Neural cell (in vitro differentiated cells): ENCODE measurements around the gene KANK4. TPM values are rescaled to one million over a fixed set of nuclear protein-coding genes. Genes with fewer than 3 reads are reported as not detected.

ENCODE experiments used
- H2AFZ ChIP-seq: fragments of 200-600, 300-800 bp; sonication (generic), shearing (Covaris generic); 2 replicates; pipeline ENCODE4 v1.6.0; 2014; ENCODE audit warnings: low read depth, mild to moderate bottlenecking, antibody characterized with exemption, low read length, moderate library complexity
- H3F3A ChIP-seq: fragments of 200-600 bp; shearing (Covaris generic); 2 replicates; pipeline ENCODE4 v1.6.1; 2016; ENCODE audit warnings: mild to moderate bottlenecking, moderate library complexity, mixed read lengths, antibody characterized with exemption, low read length; ENCODE audit not compliant: insufficient read depth, poor library complexity, severe bottlenecking
- H3K27ac ChIP-seq: fragments of 200-600, 300-800 bp; sonication (generic), shearing (Covaris generic); 2 replicates; pipeline ENCODE4 v1.5.1; 2014; ENCODE audit warnings: mild to moderate bottlenecking, low read length, moderate library complexity
- H3K27me3 ChIP-seq: fragments of 300-800, 200-600 bp; sonication (generic), shearing (Covaris generic); 2 replicates; pipeline ENCODE4 v1.6.0; 2014; ENCODE audit warnings: mild to moderate bottlenecking, low read depth, low read length, moderate library complexity; ENCODE audit not compliant: insufficient read depth
- H3K36me3 ChIP-seq: fragments of 300-800, 200-600 bp; sonication (generic), shearing (Covaris generic); 2 replicates; pipeline ENCODE4 v1.5.1; 2014; ENCODE audit warnings: mild to moderate bottlenecking, antibody characterized with exemption, low read length, moderate library complexity; ENCODE audit not compliant: insufficient read depth
- H3K4me2 ChIP-seq: fragments of 300-800, 200-600 bp; sonication (generic), shearing (Covaris generic); 2 replicates; pipeline ENCODE4 v1.6.0; 2014; ENCODE audit warnings: mild to moderate bottlenecking, low read length
- H3K4me3 ChIP-seq: fragments of 300-800, 200-600 bp; sonication (generic), shearing (Covaris generic); 2 replicates; pipeline ENCODE4 v1.5.1; 2014; ENCODE audit warnings: mild to moderate bottlenecking, low read length, moderate library complexity
- H3K79me2 ChIP-seq: fragments of 200-600 bp; shearing (Covaris generic); replicated peaks from 2 replicates; pipeline ENCODE4 v1.6.0; 2014; ENCODE audit warnings: mild to moderate bottlenecking, low read length, moderate library complexity; ENCODE audit not compliant: insufficient read depth
- H3K9ac ChIP-seq: fragments of 300-800, 200-600 bp; sonication (generic), shearing (Covaris generic); 2 replicates; pipeline ENCODE4 v1.6.1; 2016; ENCODE audit warnings: mild to moderate bottlenecking, low read length, mixed read lengths
- H3K9me2 ChIP-seq: fragments of 200-600 bp; shearing (Covaris generic); 2 replicates; pipeline ENCODE4 v1.6.1; 2016; ENCODE audit warnings: mild to moderate bottlenecking, low read length, mixed read lengths; ENCODE audit not compliant: insufficient read depth
- H3K9me3 ChIP-seq: fragments of 200-600, 300-800 bp; sonication (generic), shearing (Covaris generic); 2 replicates; pipeline ENCODE4 v1.6.1; 2016; ENCODE audit warnings: mild to moderate bottlenecking, mixed run types, low read length, moderate library complexity, mixed read lengths
- H4K20me1 ChIP-seq: fragments of 200-600 bp; shearing (Covaris generic); 2 replicates; pipeline ENCODE4 v1.6.1; 2016; ENCODE audit warnings: mild to moderate bottlenecking, mixed run types; ENCODE audit not compliant: insufficient read depth
- EP300 ChIP-seq: fragments of 450-650 bp; conservative IDR thresholded peaks from 2 replicates; pipeline ENCODE4 v1.6.1; 2014; ENCODE audit warnings: antibody characterized with exemption, mild to moderate bottlenecking, moderate library complexity; ENCODE audit not compliant: poor library complexity, severe bottlenecking
- EZH2 ChIP-seq: fragments of 200-600, 300-800 bp; shearing (Covaris generic), sonication (generic); IDR thresholded peaks from 2 replicates; pipeline ENCODE4 v1.6.1; 2014; ENCODE audit warnings: antibody characterized with exemption, low read length, borderline replicate concordance, mild to moderate bottlenecking; ENCODE audit not compliant: insufficient read depth, poor library complexity, severe bottlenecking
- MXI1 ChIP-seq: fragments of 450-650 bp; conservative IDR thresholded peaks from 2 replicates; pipeline ENCODE4 v1.6.1; 2014; ENCODE audit warnings: antibody characterized with exemption, mild to moderate bottlenecking; ENCODE audit not compliant: poor library complexity, severe bottlenecking
- POLR2AphosphoS5 ChIP-seq: IDR thresholded peaks from 2 replicates; pipeline ENCODE4 v1.6.1; 2012
- RAD21 ChIP-seq: fragments of 450-650 bp; conservative IDR thresholded peaks from 2 replicates; pipeline ENCODE4 v1.6.1; 2014; ENCODE audit warnings: antibody characterized with exemption, mild to moderate bottlenecking, moderate library complexity
- SMC3 ChIP-seq: fragments of 450-650 bp; conservative IDR thresholded peaks from 2 replicates; pipeline ENCODE4 v1.6.1; 2014; ENCODE audit warnings: antibody characterized with exemption, mild to moderate bottlenecking, moderate library complexity; ENCODE audit not compliant: poor library complexity
- TAF1 ChIP-seq: IDR thresholded peaks from 2 replicates; pipeline ENCODE4 v1.6.1; 2012; ENCODE audit warnings: low read depth
- polyA plus RNA-seq: library from polyadenylated mRNA; depleted of rRNA; stranded (reverse); fragments of >200 nt; gene quantifications from 2 replicates; pipeline ENCODE4 v1.2.3, GENCODE V29; 2014
- TF ChIP-seq, protein P1 (sequence below): IDR thresholded peaks from 2 replicates; pipeline ENCODE4 v1.6.1; 2012; ENCODE audit warnings: borderline replicate concordance
- TF ChIP-seq, protein P2 (sequence below): fragments of 450-650 bp; IDR thresholded peaks from 2 replicates; pipeline ENCODE4 v1.5.1; 2014; ENCODE audit warnings: antibody characterized with exemption, mild to moderate bottlenecking, moderate library complexity; ENCODE audit not compliant: poor library complexity, severe bottlenecking

The KANK4 gene
- polyA plus RNA-seq, 1 donor from 2014 or later, result 0.25 TPM

GRCh38 chr1:62346886-62347285 is 27.7 kb upstream of the KANK4 start:
- no peak overlapping the region for H3K4me2 ChIP-seq
- no peaks in the 10 kb centered on the region for H3K9me3 ChIP-seq
- TF ChIP-seq TAF1, result no peak
- TF ChIP-seq EZH2, result no peak
- TF ChIP-seq, protein P1, sequence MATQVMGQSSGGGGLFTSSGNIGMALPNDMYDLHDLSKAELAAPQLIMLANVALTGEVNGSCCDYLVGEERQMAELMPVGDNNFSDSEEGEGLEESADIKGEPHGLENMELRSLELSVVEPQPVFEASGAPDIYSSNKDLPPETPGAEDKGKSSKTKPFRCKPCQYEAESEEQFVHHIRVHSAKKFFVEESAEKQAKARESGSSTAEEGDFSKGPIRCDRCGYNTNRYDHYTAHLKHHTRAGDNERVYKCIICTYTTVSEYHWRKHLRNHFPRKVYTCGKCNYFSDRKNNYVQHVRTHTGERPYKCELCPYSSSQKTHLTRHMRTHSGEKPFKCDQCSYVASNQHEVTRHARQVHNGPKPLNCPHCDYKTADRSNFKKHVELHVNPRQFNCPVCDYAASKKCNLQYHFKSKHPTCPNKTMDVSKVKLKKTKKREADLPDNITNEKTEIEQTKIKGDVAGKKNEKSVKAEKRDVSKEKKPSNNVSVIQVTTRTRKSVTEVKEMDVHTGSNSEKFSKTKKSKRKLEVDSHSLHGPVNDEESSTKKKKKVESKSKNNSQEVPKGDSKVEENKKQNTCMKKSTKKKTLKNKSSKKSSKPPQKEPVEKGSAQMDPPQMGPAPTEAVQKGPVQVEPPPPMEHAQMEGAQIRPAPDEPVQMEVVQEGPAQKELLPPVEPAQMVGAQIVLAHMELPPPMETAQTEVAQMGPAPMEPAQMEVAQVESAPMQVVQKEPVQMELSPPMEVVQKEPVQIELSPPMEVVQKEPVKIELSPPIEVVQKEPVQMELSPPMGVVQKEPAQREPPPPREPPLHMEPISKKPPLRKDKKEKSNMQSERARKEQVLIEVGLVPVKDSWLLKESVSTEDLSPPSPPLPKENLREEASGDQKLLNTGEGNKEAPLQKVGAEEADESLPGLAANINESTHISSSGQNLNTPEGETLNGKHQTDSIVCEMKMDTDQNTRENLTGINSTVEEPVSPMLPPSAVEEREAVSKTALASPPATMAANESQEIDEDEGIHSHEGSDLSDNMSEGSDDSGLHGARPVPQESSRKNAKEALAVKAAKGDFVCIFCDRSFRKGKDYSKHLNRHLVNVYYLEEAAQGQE, result no peak
- no peak for TF ChIP-seq SMC3
- TF ChIP-seq RAD21, result no peak
- no peak for TF ChIP-seq POLR2AphosphoS5
- TF ChIP-seq, protein P2, sequence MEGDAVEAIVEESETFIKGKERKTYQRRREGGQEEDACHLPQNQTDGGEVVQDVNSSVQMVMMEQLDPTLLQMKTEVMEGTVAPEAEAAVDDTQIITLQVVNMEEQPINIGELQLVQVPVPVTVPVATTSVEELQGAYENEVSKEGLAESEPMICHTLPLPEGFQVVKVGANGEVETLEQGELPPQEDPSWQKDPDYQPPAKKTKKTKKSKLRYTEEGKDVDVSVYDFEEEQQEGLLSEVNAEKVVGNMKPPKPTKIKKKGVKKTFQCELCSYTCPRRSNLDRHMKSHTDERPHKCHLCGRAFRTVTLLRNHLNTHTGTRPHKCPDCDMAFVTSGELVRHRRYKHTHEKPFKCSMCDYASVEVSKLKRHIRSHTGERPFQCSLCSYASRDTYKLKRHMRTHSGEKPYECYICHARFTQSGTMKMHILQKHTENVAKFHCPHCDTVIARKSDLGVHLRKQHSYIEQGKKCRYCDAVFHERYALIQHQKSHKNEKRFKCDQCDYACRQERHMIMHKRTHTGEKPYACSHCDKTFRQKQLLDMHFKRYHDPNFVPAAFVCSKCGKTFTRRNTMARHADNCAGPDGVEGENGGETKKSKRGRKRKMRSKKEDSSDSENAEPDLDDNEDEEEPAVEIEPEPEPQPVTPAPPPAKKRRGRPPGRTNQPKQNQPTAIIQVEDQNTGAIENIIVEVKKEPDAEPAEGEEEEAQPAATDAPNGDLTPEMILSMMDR, result no peak
- no peak for TF ChIP-seq EP300
- TF ChIP-seq MXI1, result no peak
- no peaks in the 10 kb centered on the region for H3F3A ChIP-seq
- no peaks in the 10 kb centered on the region for H3K36me3 ChIP-seq
- H2AFZ ChIP-seq, result no peak overlapping the region
- H3K9ac ChIP-seq, result no peak overlapping the region
- H3K27me3 ChIP-seq, result no peaks in the 10 kb centered on the region
- H4K20me1 ChIP-seq, result no peaks in the 10 kb centered on the region
- H3K4me3 ChIP-seq, result no peak overlapping the region
- no peak overlapping the region for H3K27ac ChIP-seq
- no peaks in the 10 kb centered on the region for H3K9me2 ChIP-seq
- H3K79me2 ChIP-seq, result no peaks in the 10 kb centered on the region

GRCh38 chr1:62343911-62344310 is 24.7 kb upstream of the KANK4 start:
- no peak overlapping the region for H2AFZ ChIP-seq
- no peaks in the 10 kb centered on the region for H4K20me1 ChIP-seq
- no peaks in the 10 kb centered on the region for H3K36me3 ChIP-seq
- no peaks in the 10 kb centered on the region for H3K9me2 ChIP-seq
- no peak overlapping the region for H3K4me2 ChIP-seq
- no peaks in the 10 kb centered on the region for H3K79me2 ChIP-seq
- no peak overlapping the region for H3K9ac ChIP-seq
- TF ChIP-seq MXI1, result no peak
- no peak for TF ChIP-seq SMC3
- TF ChIP-seq, protein P1, result no peak
- no peak for TF ChIP-seq POLR2AphosphoS5
- TF ChIP-seq TAF1, result no peak
- H3K9me3 ChIP-seq, result no peaks in the 10 kb centered on the region
- no peak overlapping the region for H3K27ac ChIP-seq
- H3K27me3 ChIP-seq, result no peaks in the 10 kb centered on the region
- no peak overlapping the region for H3K4me3 ChIP-seq
- H3F3A ChIP-seq, result no peaks in the 10 kb centered on the region
